Measurements from ENCODE around the gene RETREG3.

The RETREG3 gene

GRCh38 chr17:42632949-42633444 lies 23.8 kb upstream of the RETREG3 start:
- no peak for TF ChIP-seq REST (IDR thresholded peaks at IDR 0.05; ENCODE audit: insufficient read depth in 1 of 2, low read depth in 2 of 2, low read length in 2 of 2)
- no peak for TF ChIP-seq SIN3A (IDR thresholded peaks at IDR 0.05; ENCODE audit: borderline replicate concordance, insufficient read depth, low read length)
- TF ChIP-seq POLR2AphosphoS5 (IDR thresholded peaks at IDR 0.05; ENCODE audit: low read depth, low read length): no peak
- no peak for TF ChIP-seq TAF1 (IDR thresholded peaks at IDR 0.05; ENCODE audit: borderline replicate concordance, insufficient read depth, low read length)
- TF ChIP-seq FOXP2 (optimal IDR thresholded peaks at IDR 0.05; ENCODE audit: borderline replicate concordance, extremely low read depth, extremely low read length, insufficient read depth): no peak

DNA sequence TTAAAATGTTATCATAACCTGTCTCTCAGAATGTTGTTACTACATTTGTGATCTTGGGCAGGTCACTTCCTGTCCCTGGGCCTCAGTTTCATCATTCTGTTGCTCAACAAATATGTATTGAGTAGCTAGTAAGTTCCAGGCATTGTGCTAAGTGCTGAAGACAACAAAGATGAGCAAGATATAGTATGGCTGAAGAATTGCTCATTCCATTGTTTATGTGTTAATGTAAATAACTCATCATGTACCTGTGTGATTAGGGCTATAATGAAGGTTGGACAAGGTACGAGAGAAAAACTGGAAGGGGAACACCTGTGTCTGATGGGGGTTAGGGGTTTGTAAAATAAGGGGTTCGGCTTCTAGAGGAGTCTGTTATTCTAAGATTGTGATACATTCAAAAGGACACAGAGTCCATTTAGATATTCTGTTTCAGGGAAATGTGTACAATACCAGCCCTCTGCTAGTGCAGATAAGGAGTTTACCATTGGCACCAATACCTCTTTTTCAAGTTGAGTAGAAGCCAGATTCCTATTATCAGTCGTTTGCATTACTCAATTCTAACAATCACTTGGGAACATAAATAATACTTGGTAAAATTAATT lies 20.3 kb upstream of the RETREG3 start:
- TF ChIP-seq TAF1 (IDR thresholded peaks at IDR 0.05; ENCODE audit: borderline replicate concordance, insufficient read depth, low read length) (no peak), SIN3A (IDR thresholded peaks at IDR 0.05; ENCODE audit: borderline replicate concordance, insufficient read depth, low read length) (no peak), POLR2AphosphoS5 (IDR thresholded peaks at IDR 0.05; ENCODE audit: low read depth, low read length) (no peak), REST (IDR thresholded peaks at IDR 0.05; ENCODE audit: insufficient read depth in 1 of 2, low read depth in 2 of 2, low read length in 2 of 2) (no peak), FOXP2 (optimal IDR thresholded peaks at IDR 0.05; ENCODE audit: borderline replicate concordance, extremely low read depth, extremely low read length, insufficient read depth) (no peak)

GRCh38 chr17:42623732-42624596 lies 14.8 kb upstream of the RETREG3 start:
- no peak for TF ChIP-seq TAF1 (IDR thresholded peaks at IDR 0.05; ENCODE audit: borderline replicate concordance, insufficient read depth, low read length)
- TF ChIP-seq REST (IDR thresholded peaks at IDR 0.05; ENCODE audit: insufficient read depth in 1 of 2, low read depth in 2 of 2, low read length in 2 of 2): no peak
- no peak for TF ChIP-seq FOXP2 (optimal IDR thresholded peaks at IDR 0.05; ENCODE audit: borderline replicate concordance, extremely low read depth, extremely low read length, insufficient read depth)
- no peak for TF ChIP-seq SIN3A (IDR thresholded peaks at IDR 0.05; ENCODE audit: borderline replicate concordance, insufficient read depth, low read length)
- no peak for TF ChIP-seq POLR2AphosphoS5 (IDR thresholded peaks at IDR 0.05; ENCODE audit: low read depth, low read length)

DNA sequence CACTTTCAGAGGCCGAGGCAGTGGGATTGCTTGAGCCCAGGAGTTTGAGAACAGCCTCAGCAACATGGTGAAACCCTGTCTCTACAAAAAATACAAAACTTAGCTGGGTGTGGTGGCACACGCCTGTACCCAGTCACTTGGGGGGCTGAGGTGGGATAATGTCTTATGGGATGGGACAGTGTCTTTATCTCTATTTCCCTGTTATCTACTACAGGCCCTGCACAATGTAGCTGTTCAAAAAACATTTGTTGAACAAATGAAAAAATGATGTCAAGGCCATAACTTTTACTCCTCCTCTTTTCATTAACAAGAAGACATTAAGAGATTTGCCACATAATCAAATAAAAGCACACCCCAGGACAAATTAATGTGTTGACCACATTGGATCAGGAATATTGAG lies 14.1 kb upstream of the RETREG3 start:
- TF ChIP-seq REST (IDR thresholded peaks at IDR 0.05; ENCODE audit: insufficient read depth in 1 of 2, low read depth in 2 of 2, low read length in 2 of 2) (no peak), POLR2AphosphoS5 (IDR thresholded peaks at IDR 0.05; ENCODE audit: low read depth, low read length) (no peak), TAF1 (IDR thresholded peaks at IDR 0.05; ENCODE audit: borderline replicate concordance, insufficient read depth, low read length) (no peak), FOXP2 (optimal IDR thresholded peaks at IDR 0.05; ENCODE audit: borderline replicate concordance, extremely low read depth, extremely low read length, insufficient read depth) (no peak), SIN3A (IDR thresholded peaks at IDR 0.05; ENCODE audit: borderline replicate concordance, insufficient read depth, low read length) (no peak)
